Pulmonary artery endothelial cell (primary cell): ENCODE data around the gene CEBPG. TPM values are rescaled to one million over a fixed set of nuclear protein-coding genes. Genes with fewer than 3 reads are reported as not detected.

Experiments
- DNase-seq: peaks from one replicate; pipeline ENCODE4 v3.0.0-alpha.2; 2011; ENCODE audit warnings: low read depth, low spot score
- total RNA-seq: library from RNA; depleted of rRNA; stranded (reverse); fragments of >200 nt; gene quantifications from 2 replicates; pipeline ENCODE4 v1.2.3, GENCODE V29; 2014

Gene CEBPG
- total RNA-seq, 1 donor from 2014 or later, result 31.3 TPM

DNA sequence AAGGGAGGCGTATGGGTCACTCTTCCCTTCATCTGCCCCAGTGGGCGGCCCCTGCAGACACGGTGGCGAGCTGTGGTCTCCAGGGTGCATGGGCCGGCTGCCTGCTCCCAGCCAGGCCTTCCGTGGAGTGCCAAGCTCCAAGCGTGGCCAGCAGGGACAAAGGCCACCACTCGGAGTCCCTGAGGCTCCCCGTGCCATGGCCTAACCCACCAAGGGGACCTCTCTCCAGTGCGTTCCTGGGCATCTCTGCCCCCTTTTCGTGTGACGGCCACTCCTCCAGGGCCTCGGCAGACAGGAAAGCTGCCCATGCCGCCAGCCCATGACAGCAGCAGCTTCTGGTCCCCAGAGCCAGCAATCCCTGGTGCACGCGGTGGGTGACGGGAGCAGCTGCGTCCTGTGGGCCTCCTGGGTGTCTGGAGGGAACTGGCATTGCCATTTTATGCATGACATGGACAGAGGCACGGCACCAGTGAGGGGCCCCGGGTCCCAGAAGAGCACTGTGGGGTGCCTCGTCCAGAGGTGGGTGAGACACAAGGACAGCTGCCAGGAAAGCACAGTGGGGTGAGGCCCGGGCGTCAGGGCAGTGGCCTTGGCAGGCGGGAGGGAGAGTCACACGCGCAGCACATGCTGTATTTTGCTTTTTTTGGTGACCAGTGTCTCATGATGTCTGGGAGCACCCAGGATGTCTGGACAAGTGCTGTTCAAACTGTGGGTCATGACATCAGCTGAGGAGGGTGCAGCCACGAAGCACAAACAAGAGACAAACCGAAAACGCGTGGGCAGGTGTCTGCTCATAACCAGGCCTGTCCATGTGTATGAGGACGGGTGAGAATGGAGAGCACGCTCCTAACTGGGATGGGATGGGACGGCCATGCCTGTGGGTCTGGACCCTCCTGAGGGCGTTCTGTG, 32.3 kb downstream of the CEBPG start:
- DNase-seq, result no peak

DNA sequence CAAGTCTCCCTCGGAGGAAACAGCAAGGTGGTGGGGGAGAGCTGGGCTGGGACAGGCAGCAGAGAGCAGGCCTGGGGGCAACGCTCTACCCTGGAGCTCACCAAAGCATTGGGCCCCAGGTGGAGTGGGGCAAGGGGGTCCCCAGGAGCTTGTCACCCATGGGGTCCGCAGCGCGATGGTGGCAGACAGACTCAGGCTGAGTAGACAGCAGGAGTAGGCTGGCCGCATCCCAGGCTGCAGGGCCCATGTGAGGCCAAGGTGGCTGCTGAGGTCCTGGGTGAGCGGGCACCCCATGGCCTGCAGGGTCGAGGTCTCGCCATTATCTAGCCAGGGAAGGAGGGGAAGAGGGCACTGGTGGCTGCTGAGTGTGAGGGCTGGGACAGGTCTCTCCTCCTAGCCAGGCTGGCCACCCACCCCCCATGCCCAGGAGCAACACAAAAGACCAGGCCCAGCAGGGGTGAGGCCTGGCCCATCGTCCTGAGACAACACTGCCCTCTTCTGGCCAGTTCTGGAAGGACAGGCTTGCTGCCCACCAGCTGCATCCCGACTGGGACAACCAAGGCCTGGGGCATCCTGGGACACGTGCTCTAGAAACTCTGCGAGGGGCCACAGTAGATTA, 33.1 kb downstream of the CEBPG start:
- DNase-seq, result no peak

- DNase-seq, result no peak
Observed at GRCh38 chr19:33407140-33407551, 33.6 kb downstream of the CEBPG start.

DNA sequence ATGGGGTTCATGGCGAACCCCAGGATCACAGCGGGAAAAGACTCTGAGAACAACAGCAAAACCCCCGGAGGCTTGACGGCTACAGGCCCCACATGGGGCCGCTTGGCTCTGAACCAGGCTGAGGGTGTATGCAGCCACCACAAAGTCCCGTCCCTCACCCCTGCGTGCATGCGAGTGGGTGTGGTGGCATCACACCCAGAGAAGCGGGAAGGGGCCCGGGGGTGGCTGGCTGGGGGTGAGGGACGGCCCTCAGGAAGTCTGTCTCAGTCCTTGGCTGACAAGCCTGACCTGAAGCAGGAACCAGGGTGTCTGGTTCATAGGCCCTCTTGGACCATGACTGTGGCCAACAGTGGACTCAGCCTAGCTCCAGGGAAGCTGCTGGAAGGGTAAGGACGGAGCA, 34.2 kb downstream of the CEBPG start:
- no peak for DNase-seq

DNA sequence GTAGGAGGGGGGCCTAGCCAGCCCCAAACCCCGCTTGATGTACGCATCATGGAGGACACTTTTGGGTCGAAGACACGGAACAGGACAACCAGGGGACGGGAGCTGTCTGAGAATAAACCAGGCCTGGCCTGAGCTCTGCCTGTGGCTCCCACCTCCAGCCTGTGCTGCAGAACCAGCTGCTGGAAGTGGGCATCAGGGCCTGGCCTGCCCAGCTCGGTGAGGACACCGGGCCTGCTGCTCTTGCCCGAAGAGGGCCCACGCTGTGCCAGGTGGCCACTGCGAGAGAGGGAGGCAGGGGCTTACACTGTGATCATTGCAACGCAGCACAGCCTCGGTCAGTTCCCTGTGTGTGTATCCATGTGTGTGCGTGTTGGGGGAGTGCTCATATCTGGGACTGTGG, 34.6 kb downstream of the CEBPG start:
- no peak for DNase-seq

GRCh38 chr19:33408538-33409434, 35.3 kb downstream of the CEBPG start:
- no peak for DNase-seq

DNA sequence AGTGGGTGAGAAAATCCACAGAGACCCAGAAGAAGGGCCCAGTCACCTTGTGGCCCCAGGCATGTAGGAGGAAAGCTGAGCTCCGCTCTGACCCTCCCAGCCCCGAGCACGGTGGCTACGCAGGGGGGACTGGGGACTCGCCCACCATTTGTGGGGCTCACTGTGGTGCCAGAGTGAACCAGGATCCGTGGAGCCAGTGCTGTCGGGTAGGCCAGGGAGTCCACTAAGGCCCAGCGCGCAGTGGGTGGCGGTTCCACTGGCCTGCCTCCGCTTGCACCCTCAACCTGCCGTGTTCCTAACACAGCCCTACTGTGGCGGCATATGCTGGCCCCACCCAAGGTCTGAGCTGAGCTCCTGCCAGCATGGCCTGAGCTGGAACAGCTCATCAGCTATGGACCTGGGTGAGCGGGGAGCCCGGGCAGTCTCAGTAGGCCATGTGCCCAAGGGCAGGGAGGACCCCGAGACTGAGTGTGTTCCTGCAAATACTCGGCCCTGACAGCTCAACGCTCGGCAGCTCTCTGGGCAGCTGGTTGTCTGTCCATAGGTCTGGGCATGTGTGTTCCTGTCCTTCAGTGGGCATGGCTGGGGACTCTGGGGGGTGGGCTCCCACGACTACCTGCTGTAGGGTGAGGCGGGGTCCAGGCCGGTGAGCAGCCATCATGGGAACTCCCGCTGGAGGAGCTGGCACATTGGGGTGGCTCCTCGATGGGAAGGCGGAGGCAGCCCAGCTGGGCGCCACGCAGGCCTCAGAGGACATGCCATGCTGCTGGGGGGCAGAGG, 36.6 kb downstream of the CEBPG start:
- DNase-seq, result no peak

DNA sequence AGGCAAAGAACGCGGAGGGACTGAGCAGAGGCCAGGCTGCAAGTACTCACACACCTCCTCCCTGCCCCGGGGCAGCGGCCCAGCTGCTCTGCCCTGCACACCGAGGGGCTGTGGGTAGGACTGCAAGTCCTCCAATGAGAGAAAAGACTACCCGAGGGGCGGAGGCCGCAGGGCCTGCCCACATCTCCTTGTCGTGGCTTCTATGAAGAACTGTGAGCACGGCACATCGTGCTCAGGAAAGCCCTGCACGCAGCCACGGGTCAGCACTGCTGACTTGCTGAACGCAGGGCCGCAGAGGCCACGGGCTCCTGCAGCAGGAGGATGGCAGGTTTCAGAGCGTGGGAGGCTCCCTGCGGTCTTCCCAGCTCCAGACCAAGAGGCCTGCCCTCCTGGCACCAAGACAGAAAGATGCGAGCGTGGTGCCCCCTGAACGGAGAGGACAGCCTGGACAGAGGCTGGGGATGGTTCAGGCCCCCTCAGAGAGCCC, 37.4 kb downstream of the CEBPG start:
- DNase-seq, result no peak

DNA sequence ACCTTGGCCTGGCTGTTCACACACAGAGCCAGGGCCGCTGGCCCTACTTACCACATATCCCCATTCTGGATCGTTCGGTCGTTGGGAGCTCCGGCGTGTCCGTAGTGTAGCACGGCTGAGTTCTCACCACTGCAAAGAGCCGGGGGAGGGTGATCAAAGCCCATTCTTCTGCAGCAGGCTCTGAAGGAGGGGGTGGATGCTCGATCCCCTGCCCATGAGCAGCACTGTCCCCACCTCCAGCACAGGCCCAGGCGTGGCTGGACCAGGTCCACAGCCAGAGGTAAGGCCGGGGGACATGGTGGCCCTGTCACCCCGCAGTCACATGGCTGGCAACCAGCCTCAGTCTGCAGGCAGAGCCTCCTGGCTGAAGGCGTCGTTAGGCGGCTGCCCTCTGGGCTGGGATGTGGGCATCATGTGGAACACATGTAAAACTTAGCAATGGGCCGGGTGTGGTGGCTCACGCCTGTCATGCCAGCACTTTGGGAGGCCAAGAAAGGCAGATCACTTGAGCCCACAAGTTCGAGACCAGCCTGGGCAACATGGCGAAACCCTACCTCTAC, 38.2 kb downstream of the CEBPG start:
- no peak for DNase-seq

DNA sequence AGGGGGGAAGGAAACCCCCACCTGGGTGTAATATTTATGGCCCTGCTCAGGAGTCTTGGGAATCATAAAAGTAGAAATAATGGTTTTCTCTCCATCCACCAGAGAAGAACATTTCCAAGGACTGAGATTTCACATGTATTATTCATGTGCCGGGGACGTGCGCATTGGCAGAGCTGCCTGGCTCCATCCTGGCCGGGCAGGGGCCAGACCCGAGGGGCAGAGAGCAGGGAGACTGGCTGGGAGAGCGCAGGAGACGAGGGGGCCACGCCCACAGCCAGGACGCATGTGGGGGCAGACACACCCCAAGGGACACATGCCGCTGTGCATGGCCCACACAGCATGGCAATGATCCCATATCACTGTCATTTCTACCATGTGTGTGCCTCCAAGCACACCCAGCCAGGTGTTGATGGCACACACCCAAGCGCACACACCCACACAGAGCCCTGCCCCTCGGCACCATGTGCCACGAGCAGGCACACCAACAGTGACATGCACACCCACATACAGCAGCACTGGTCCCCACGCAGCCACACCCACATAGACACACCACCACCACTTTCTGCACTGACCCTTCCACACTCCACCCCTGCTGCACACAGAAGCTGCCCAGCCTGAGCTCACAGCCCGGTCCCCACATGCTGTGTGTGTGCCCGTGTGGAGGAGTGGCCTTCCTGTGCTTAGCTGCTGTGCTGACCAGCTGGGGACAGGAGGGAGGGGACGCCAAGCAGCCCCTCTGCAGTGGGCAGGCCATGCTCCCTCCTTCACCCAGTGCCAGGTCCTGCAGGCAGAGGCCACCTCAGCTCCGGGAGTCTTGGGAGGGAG, 39.3 kb downstream of the CEBPG start:
- DNase-seq, result no peak

- no peak for DNase-seq
Observed at GRCh38 chr19:33413426-33413725, 39.9 kb downstream of the CEBPG start.

DNA sequence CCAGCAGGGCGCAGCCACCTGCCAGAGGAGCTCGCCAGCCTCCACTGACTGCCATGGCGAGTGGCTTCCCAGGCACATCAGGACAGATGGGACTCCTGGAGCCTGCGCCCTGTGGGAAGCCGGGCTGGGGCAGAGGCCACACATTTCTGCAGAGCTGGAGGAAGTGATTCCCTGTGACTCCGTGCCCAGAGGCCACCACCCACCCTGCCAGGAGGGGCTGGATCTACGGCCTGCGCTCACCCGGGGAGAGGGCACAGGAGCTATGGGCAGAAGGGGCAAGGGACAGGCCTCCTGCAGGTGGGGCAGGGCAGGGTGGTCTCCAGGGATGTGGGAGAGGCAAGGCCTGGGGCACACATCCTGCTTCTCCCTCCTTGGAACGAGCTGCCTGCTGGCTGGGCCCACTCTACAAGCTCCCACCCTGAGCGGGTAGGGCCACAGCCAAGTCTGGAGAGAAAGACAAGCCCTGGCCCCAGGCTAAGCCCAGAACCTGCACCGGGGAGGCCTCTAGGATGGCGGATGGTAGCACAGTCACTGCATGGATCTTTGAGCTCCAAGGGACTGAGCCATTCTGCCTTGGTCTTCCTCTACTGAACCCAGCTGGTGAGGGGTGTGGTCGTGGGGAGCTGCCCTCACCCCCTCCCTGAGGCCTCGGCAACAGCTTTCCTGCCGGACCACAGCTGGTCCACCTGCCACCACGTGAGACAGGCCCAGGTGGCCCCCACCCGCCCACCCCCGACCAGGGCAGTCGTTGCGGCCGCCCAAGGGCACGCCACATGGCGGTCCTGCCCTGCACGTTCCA, 40.6 kb downstream of the CEBPG start:
- DNase-seq, result no peak

- DNase-seq, result no peak
Observed at GRCh38 chr19:33414667-33415605, 41.4 kb downstream of the CEBPG start.

GRCh38 chr19:33416307-33417215, 43.1 kb downstream of the CEBPG start:
- DNase-seq, result peak; percentile 15

DNA sequence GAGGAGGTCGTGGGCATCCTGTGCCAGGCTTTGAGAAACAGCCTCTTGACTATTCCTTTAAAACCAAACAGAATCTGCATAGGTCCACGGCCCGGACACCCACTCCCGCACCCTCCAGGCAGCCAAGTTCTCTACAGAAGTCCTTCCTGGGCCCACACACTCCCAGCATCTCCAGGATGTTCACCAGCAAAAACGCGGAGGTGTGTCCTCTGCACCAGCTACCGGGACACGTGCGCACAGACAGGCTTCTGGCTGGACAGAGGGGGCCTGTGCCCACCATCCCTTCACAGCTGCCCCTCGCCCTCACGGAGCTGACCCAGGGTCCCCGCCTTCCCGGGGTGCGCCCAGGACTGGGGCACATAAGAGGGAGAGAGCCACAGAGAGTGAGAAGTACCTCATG, 44.2 kb downstream of the CEBPG start:
- no peak for DNase-seq

DNA sequence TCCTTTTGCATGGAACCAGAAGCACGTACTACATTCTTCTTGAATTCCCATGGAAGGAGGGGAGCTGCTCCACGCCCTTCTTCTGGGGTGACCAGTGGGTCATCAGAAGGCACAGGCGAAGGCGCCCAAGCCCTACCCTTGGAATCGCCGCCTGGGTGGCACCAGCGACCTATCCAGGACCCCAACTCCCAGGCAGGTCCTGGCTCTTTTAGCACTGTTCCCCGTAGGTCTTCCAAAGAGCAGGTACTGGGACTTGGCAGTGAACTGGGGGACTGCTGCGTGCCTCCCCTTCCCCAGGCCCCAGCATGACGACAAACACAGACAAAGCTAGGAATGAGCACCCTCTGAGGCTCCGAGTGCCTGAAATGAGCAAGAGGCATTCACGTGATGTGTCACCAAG, 45.0 kb downstream of the CEBPG start:
- DNase-seq, result no peak
